ENCODE results near the gene RALY. TPM values are rescaled to one million over a fixed set of nuclear protein-coding genes. Genes with fewer than 3 reads are reported as not detected.

Gene RALY
- total and polyA plus RNA-seq, 2 of the 4 experiments (the other 2 are of a cell fraction): 46.2 to 115 TPM

GRCh38 chr20:34112600-34113101 lies 118.9 kb downstream of the RALY start:
- intact Hi-C loops (cut with micrococcal nuclease) (no loop called here), in situ Hi-C loops (cut with MboI; ENCODE audit: low sequenced_read_pairs) (no loop called here), dilution Hi-C loops (cut with HindIII; ENCODE audit: low sequenced_read_pairs, unreplicated experiment) (no loop called here)
- peak overlapping the region; percentile 90 for H3K14ac ChIP-seq (replicated peaks; ENCODE audit: low read depth, low read length)
- DNase-seq: peak; percentile 31
- no peak overlapping the region for H2BK20ac ChIP-seq (ENCODE audit: low read depth, low read length)
- peak overlapping the region; percentile 72 for H3K56ac ChIP-seq (ENCODE audit: extremely low read depth, insufficient read depth, low read length)
- H3K4ac ChIP-seq (ENCODE audit: low read depth, low read length): peak overlapping the region; percentile 72
- 0% methylated on average over 2 of the region's 18 CpGs; no CpG with 5 or more reads in 1 of the 2 experiments for WGBS, 2 experiments (ENCODE audit: extremely low coverage in 2 of 2, insufficient read length in 1 of 2)
- H4K91ac ChIP-seq (ENCODE audit: insufficient read depth, low read depth, low read length): peak overlapping the region; percentile 74
- no peaks in the 10 kb centered on the region for H3K27me3 ChIP-seq (ENCODE audit: control insufficient read depth, insufficient read depth, low read length)
- ATAC-seq (ENCODE audit: low read depth): peak; percentile 16
- no peak overlapping the region for H2AK5ac ChIP-seq (ENCODE audit: low read depth, low read length)
- peak overlapping the region; percentile 69 for H3K9ac ChIP-seq (ENCODE audit: low read depth, low read length)
- no TSS peak for BruUV-seq (replicated peaks)
- H3K79me1 ChIP-seq (ENCODE audit: low read depth in 1 of 2, low read length in 2 of 2): peaks cover 0 to 38% of the 10 kb centered on the region in 2 experiments; a peak in 2 of 4 replicates
- H4K8ac ChIP-seq (ENCODE audit: low read depth in 2 of 2, low read length in 2 of 2): peak overlapping the region; percentile 83 to 97
- TF ChIP-seq SMC3 (IDR thresholded peaks at IDR 0.05; ENCODE audit: low read depth, low read length) (no peak), CHD1 (IDR thresholded peaks at IDR 0.05; ENCODE audit: low read depth, low read length) (no peak), RCOR1 (IDR thresholded peaks at IDR 0.05; ENCODE audit: insufficient replicate concordance, low read length) (no peak), RAD21 (IDR thresholded peaks at IDR 0.05; ENCODE audit: low read length) (no peak), ELK1 (IDR thresholded peaks at IDR 0.05; ENCODE audit: borderline replicate concordance, low read depth, low read length) (no peak), USF2 (IDR thresholded peaks at IDR 0.05; ENCODE audit: low read depth, low read length) (no peak), POLR2A (IDR thresholded peaks at IDR 0.05; ENCODE audit: low read depth, low read length) (no peak), MXI1 (IDR thresholded peaks at IDR 0.05; ENCODE audit: borderline replicate concordance, low read depth, low read length) (no peak), MAFK (IDR thresholded peaks at IDR 0.05; ENCODE audit: low read depth, low read length) (no peak)
- H3K9me3 ChIP-seq (ENCODE audit: control insufficient read depth, insufficient read depth, low read length): no peaks in the 10 kb centered on the region
- peaks cover 6% of the 10 kb centered on the region; the same call in 1 of the 2 replicates for H3K4me1 ChIP-seq (ENCODE audit: control insufficient read depth, insufficient read depth, low read length)
- POLR2A ChIA-PET (ENCODE audit: unreplicated experiment): interaction anchor here (0.6 to 1.1 kb wide), 4 partner anchors 9 to 16 kb away, joined by 3 to 6 read pairs (median 4); no protein-coding TSS in a partner anchor
- H2AFZ ChIP-seq (replicated peaks; ENCODE audit: low read length, poor library complexity): peak overlapping the region; percentile 95
- H3K23ac ChIP-seq (ENCODE audit: low read depth, low read length): peak overlapping the region; percentile 75
- peak overlapping the region; percentile 55 for H3K27ac ChIP-seq (ENCODE audit: insufficient read depth, low read length)
- no peak overlapping the region for H2BK15ac ChIP-seq (ENCODE audit: low read depth, low read length)
- H2AK9ac ChIP-seq (replicated peaks; ENCODE audit: low read depth, low read length, poor library complexity): no peak overlapping the region
- H3K4me2 ChIP-seq (ENCODE audit: low read depth, low read length): peak overlapping the region; percentile 58
- CTCF ChIA-PET: no interaction called here
- H4K20me1 ChIP-seq (ENCODE audit: insufficient read depth, low read length): peaks cover 41% of the 10 kb centered on the region
- no peak overlapping the region; the same call in 1 of the 2 replicates for H3K18ac ChIP-seq (ENCODE audit: low read depth, low read length)
- H3K9me1 ChIP-seq (ENCODE audit: insufficient read depth, low read length): peaks cover 14% of the 10 kb centered on the region
- H2BK120ac ChIP-seq (ENCODE audit: low read depth, low read length): peak overlapping the region; percentile 30; the same call in 1 of the 2 replicates
- peaks cover 7% of the 10 kb centered on the region for H3K36me3 ChIP-seq (ENCODE audit: control insufficient read depth, insufficient read depth, low read length)
- peak overlapping the region; percentile 51 for H3K4me3 ChIP-seq (ENCODE audit: insufficient read depth, low read depth, low read length)
- peak overlapping the region; percentile 60 for H4K5ac ChIP-seq (ENCODE audit: low read depth, low read length)
- peak overlapping the region; percentile 41 for H2BK5ac ChIP-seq (ENCODE audit: low read depth, low read length, poor library complexity, severe bottlenecking)

Data from IMR-90 (cell line).